HAP-1 (cell line): ENCODE measurements around the gene FTCD.

Experiments
- DNase-seq, 2 experiments: peaks; one replicate each; pipeline ENCODE4 v3.0.0-alpha.2; 2016 to 2020; ENCODE audit warnings: low spot score in 2 of 2
- H3K27me3 ChIP-seq: fragments of 250-450 bp; sonication (Bioruptor Pico); 2 replicates; pipeline ENCODE4 v1.5.1; 2020; ENCODE audit warnings: low read depth, mild to moderate bottlenecking, moderate library complexity
- H3K36me3 ChIP-seq: fragments of 250-450 bp; sonication (Bioruptor Pico); replicated peaks from 2 replicates; pipeline ENCODE4 v1.5.1; 2020; ENCODE audit warnings: mild to moderate bottlenecking
- H3K4me1 ChIP-seq: fragments of 250-450 bp; sonication (Bioruptor Pico); 2 replicates; pipeline ENCODE4 v1.5.1; 2020; ENCODE audit warnings: mild to moderate bottlenecking
- H3K4me3 ChIP-seq: fragments of 250-450 bp; sonication (Bioruptor Pico); 2 replicates; pipeline ENCODE4 v1.5.1; 2020; ENCODE audit warnings: mild to moderate bottlenecking, moderate library complexity
- H3K9me3 ChIP-seq: fragments of 250-450 bp; sonication (Bioruptor Pico); 2 replicates; pipeline ENCODE4 v1.5.1; 2020; ENCODE audit warnings: mild to moderate bottlenecking, moderate library complexity
- in situ Hi-C: fragments of 300-500 bp; cut with MboI; formaldehyde crosslinking; loops from 3 replicates; pipeline ENCODE4 v1.14.3; 2020; ENCODE audit warnings: low sequenced_read_pairs, inconsistent platforms, mixed read lengths

FTCD gene

GRCh38 chr21:46116776-46117585 lies 38.4 kb downstream of the FTCD start:
- H3K36me3 ChIP-seq, result peaks cover 12% of the 10 kb centered on the region
- no peaks in the 10 kb centered on the region for H3K27me3 ChIP-seq
- no peaks in the 10 kb centered on the region for H3K4me1 ChIP-seq
- no peak overlapping the region for H3K4me3 ChIP-seq
- DNase-seq, result no peak
- in situ Hi-C loops, result no loop called here
- no peaks in the 10 kb centered on the region for H3K9me3 ChIP-seq

- Histone ChIP-seq H3K9me3 (no peaks in the 10 kb centered on the region), H3K27me3 (no peaks in the 10 kb centered on the region), H3K36me3 (peaks cover 12% of the 10 kb centered on the region), H3K4me1 (no peaks in the 10 kb centered on the region), H3K4me3 (no peak overlapping the region)
- no peak for DNase-seq
- in situ Hi-C loops, result no loop called here
Measured at GRCh38 chr21:46116189-46116775, 39.1 kb downstream of the FTCD start.

GRCh38 chr21:46115441-46116188 lies 39.8 kb downstream of the FTCD start:
- H3K9me3 ChIP-seq, result no peaks in the 10 kb centered on the region
- no peaks in the 10 kb centered on the region for H3K4me1 ChIP-seq
- H3K36me3 ChIP-seq, result peaks cover 10% of the 10 kb centered on the region
- H3K4me3 ChIP-seq, result no peak overlapping the region
- in situ Hi-C loops, result no loop called here
- DNase-seq, result no peak
- no peaks in the 10 kb centered on the region for H3K27me3 ChIP-seq

GRCh38 chr21:46114963-46115362 lies 40.4 kb downstream of the FTCD start:
- Histone ChIP-seq H3K27me3 (no peaks in the 10 kb centered on the region), H3K9me3 (no peaks in the 10 kb centered on the region), H3K4me3 (no peak overlapping the region), H3K36me3 (peaks cover 10% of the 10 kb centered on the region), H3K4me1 (no peaks in the 10 kb centered on the region)
- in situ Hi-C loops, result no loop called here
- no peak for DNase-seq

GRCh38 chr21:46113497-46114176 lies 41.7 kb downstream of the FTCD start:
- no peaks in the 10 kb centered on the region for H3K9me3 ChIP-seq
- H3K4me1 ChIP-seq, result no peaks in the 10 kb centered on the region
- in situ Hi-C loops, result no loop called here
- DNase-seq, result no peak
- peaks cover 10% of the 10 kb centered on the region for H3K36me3 ChIP-seq
- no peak overlapping the region for H3K4me3 ChIP-seq
- no peaks in the 10 kb centered on the region for H3K27me3 ChIP-seq

- Histone ChIP-seq H3K4me3 (no peak overlapping the region), H3K27me3 (no peaks in the 10 kb centered on the region), H3K9me3 (no peaks in the 10 kb centered on the region), H3K36me3 (peaks cover 10% of the 10 kb centered on the region), H3K4me1 (no peaks in the 10 kb centered on the region; the same call in 1 of the 2 replicates)
- DNase-seq, result no peak
- in situ Hi-C loops, result no loop called here
Measured at GRCh38 chr21:46112725-46113215, 42.6 kb downstream of the FTCD start.

GRCh38 chr21:46111857-46112724 lies 43.3 kb downstream of the FTCD start:
- H3K27me3 ChIP-seq, result no peaks in the 10 kb centered on the region
- no peaks in the 10 kb centered on the region; the same call in 1 of the 2 replicates for H3K9me3 ChIP-seq
- no peak overlapping the region for H3K4me3 ChIP-seq
- peaks cover 10% of the 10 kb centered on the region for H3K36me3 ChIP-seq
- in situ Hi-C loops, result no loop called here
- no peak for DNase-seq
- H3K4me1 ChIP-seq, result peaks cover 7% of the 10 kb centered on the region

- Histone ChIP-seq H3K4me1 (peaks cover 9% of the 10 kb centered on the region), H3K9me3 (no peaks in the 10 kb centered on the region; the same call in 1 of the 2 replicates), H3K36me3 (peaks cover 10% of the 10 kb centered on the region), H3K27me3 (no peaks in the 10 kb centered on the region), H3K4me3 (no peak overlapping the region)
- DNase-seq, result no peak
- in situ Hi-C loops, result no loop called here
Measured at GRCh38 chr21:46111193-46111571, 44.2 kb downstream of the FTCD start.

GRCh38 chr21:46110499-46111192 lies 44.7 kb downstream of the FTCD start:
- in situ Hi-C loops, result no loop called here
- H3K4me3 ChIP-seq, result no peak overlapping the region

GRCh38 chr21:46109313-46110221 lies 45.8 kb downstream of the FTCD start:
- peaks cover 6% of the 10 kb centered on the region for H3K36me3 ChIP-seq
- H3K4me3 ChIP-seq, result no peak overlapping the region
- no peak for DNase-seq
- H3K4me1 ChIP-seq, result peaks cover 9% of the 10 kb centered on the region
- no peaks in the 10 kb centered on the region; the same call in 1 of the 2 replicates for H3K9me3 ChIP-seq
- in situ Hi-C loops, result no loop called here
- H3K27me3 ChIP-seq, result no peaks in the 10 kb centered on the region

More at GRCh38 chr21:46110499-46111192, 44.7 kb downstream of the FTCD start:
- Histone ChIP-seq H3K27me3 (no peaks in the 10 kb centered on the region), H3K9me3 (no peaks in the 10 kb centered on the region; the same call in 1 of the 2 replicates), H3K36me3 (peaks cover 10% of the 10 kb centered on the region), H3K4me1 (peaks cover 9% of the 10 kb centered on the region)
- no peak for DNase-seq

GRCh38 chr21:46108827-46109312 lies 46.5 kb downstream of the FTCD start:
- Histone ChIP-seq H3K27me3 (no peaks in the 10 kb centered on the region), H3K9me3 (no peaks in the 10 kb centered on the region; the same call in 1 of the 2 replicates), H3K36me3 (0 out of 2 replicates have a peak, but pooled peaks cover 4% of the 10 kb centered on the region), H3K4me1 (peaks cover 9% of the 10 kb centered on the region), H3K4me3 (no peak overlapping the region)
- DNase-seq, result no peak
- in situ Hi-C loops, result no loop called here
